GM12874 (cell line): ENCODE results near the gene MACROD2.

Experiments
- CTCF ChIP-seq: IDR thresholded peaks from 2 replicates; pipeline ENCODE4 v1.5.1; 2011; ENCODE audit warnings: low read depth, mild to moderate bottlenecking, control low read depth, low read length, moderate library complexity; ENCODE audit not compliant: insufficient read depth

MACROD2 gene

GRCh38 chr20:14801591-14802325 is 806.4 kb downstream of the MACROD2 start:
- TF ChIP-seq CTCF, result no peak

- TF ChIP-seq CTCF, result no peak
Observed at GRCh38 chr20:14807224-14807623, 811.9 kb downstream of the MACROD2 start.

GRCh38 chr20:14815340-14815739 is 820.0 kb downstream of the MACROD2 start:
- TF ChIP-seq CTCF, result no peak

GRCh38 chr20:14816471-14816870 is 821.2 kb downstream of the MACROD2 start:
- no peak for TF ChIP-seq CTCF

- no peak for TF ChIP-seq CTCF
Observed at GRCh38 chr20:14817101-14817500, 821.8 kb downstream of the MACROD2 start.

GRCh38 chr20:14820771-14821170 is 825.5 kb downstream of the MACROD2 start:
- TF ChIP-seq CTCF, result no peak

- no peak for TF ChIP-seq CTCF
Observed at GRCh38 chr20:14821251-14821650, 825.9 kb downstream of the MACROD2 start.

- TF ChIP-seq CTCF, result no peak
Observed at GRCh38 chr20:14824996-14825395, 829.7 kb downstream of the MACROD2 start.
